Panc1 (cell line): ENCODE data around the gene LDLRAD4. TPM values are rescaled to one million over a fixed set of nuclear protein-coding genes. Genes with fewer than 3 reads are reported as not detected.

Source experiments
- ATAC-seq: fragments of 200-7000 bp; cut with Tn5 transposase; 2 replicates; pipeline ENCODE4 v1.9.1; 2020; ENCODE audit warnings: mild to moderate bottlenecking, moderate library complexity
- BruUV-seq: library from RNA; stranded (reverse); fragments of 400-500 nt; replicated peaks from 2 replicates; lab custom pipeline; 2021; lab: Mats Ljungman, UMichigan
- CTCF ChIA-PET: fragments of 300-600 bp; sonication (Branson Sonifier 250); formaldehyde crosslinking; loops from one replicate; lab custom pipeline; 2022; ENCODE audit warnings: antibody characterized with exemption; lab: Charles Lee
- POLR2A ChIA-PET: fragments of 300-600 bp; sonication (Branson Sonifier 250); formaldehyde crosslinking; loops from one replicate; lab custom pipeline; 2022; ENCODE audit warnings: antibody characterized with exemption; lab: Charles Lee
- DNase-seq: peaks from one replicate; pipeline ENCODE4 v3.0.0-alpha.2; 2010; ENCODE audit warnings: low read depth, low spot score
- H3K27ac ChIP-seq: 2 replicates; pipeline ENCODE4 v1.5.1; 2011; ENCODE audit warnings: mild to moderate bottlenecking, low read length, inconsistent platforms
- H3K27me3 ChIP-seq: fragments of 200-500 bp; sonication (Bioruptor generic); 2 replicates; pipeline ENCODE4 v1.6.0; 2014; ENCODE audit warnings: low read length, inconsistent platforms; ENCODE audit not compliant: control insufficient read depth, insufficient read depth
- H3K36me3 ChIP-seq: fragments of 200-500 bp; sonication (Bioruptor generic); 2 replicates; pipeline ENCODE4 v1.5.1; 2014; ENCODE audit warnings: inconsistent platforms, mild to moderate bottlenecking, low read length, moderate library complexity; ENCODE audit not compliant: control insufficient read depth, insufficient read depth
- H3K4me1 ChIP-seq: 2 replicates; pipeline ENCODE4 v1.5.1; 2011; ENCODE audit warnings: inconsistent platforms, mild to moderate bottlenecking, low read length, moderate library complexity; ENCODE audit not compliant: control insufficient read depth, insufficient read depth
- H3K4me3 ChIP-seq, 2 experiments: 2 replicates each; pipeline ENCODE4 v1.5.1; 2011 to 2012; ENCODE audit warnings: low read depth in 2 of 2, low read length in 2 of 2, mild to moderate bottlenecking in 2 of 2, inconsistent platforms in 1 of 2, moderate library complexity in 1 of 2
- H3K9me3 ChIP-seq: fragments of 200-500 bp; sonication (Bioruptor generic); 2 replicates; pipeline ENCODE4 v1.5.1; 2014; ENCODE audit warnings: low read depth, mild to moderate bottlenecking, inconsistent platforms, low read length, moderate library complexity; ENCODE audit not compliant: control insufficient read depth, insufficient read depth
- CTCF ChIP-seq: fragments of 450-650 bp; IDR thresholded peaks from 2 replicates; pipeline ENCODE4 v1.5.1; 2017; ENCODE audit warnings: mild to moderate bottlenecking
- POLR2AphosphoS5 ChIP-seq: IDR thresholded peaks from 2 replicates; pipeline ENCODE4 v1.6.1; 2012; ENCODE audit warnings: mild to moderate bottlenecking, low read depth, low read length, moderate library complexity
- REST ChIP-seq, 2 experiments: IDR thresholded peaks; 2 replicates each; pipeline ENCODE4 v1.6.1; 2011 to 2012; ENCODE audit warnings: low read depth in 2 of 2, control low read depth in 1 of 2, low read length in 1 of 2, mild to moderate bottlenecking in 1 of 2, moderate library complexity in 1 of 2; ENCODE audit not compliant: insufficient read depth in 1 of 2
- SIN3A ChIP-seq: IDR thresholded peaks from 2 replicates; pipeline ENCODE4 v1.6.1; 2012; ENCODE audit warnings: low read depth, mild to moderate bottlenecking, low read length, moderate library complexity, borderline replicate concordance; ENCODE audit not compliant: insufficient read depth
- TCF7L2 ChIP-seq: IDR thresholded peaks from 2 replicates; pipeline ENCODE4 v1.6.1; 2011; ENCODE audit warnings: mild to moderate bottlenecking, low read depth, low read length, inconsistent platforms
- in situ Hi-C: cut with HindIII; loops from 2 replicates; pipeline ENCODE4 v1.10.0; 2016; ENCODE audit warnings: low sequenced_read_pairs, low pct_unique_long_range_greater_than_20kb
- intact Hi-C: fragments of 100-400 bp; cut with micrococcal nuclease; formaldehyde crosslinking; loops from one replicate; pipeline ENCODE4 v1.10.0; 2022; ENCODE audit not compliant: unreplicated experiment
- total RNA-seq: library from RNA; stranded (reverse); gene quantifications from one replicate; pipeline ENCODE4 v1.2.1, GENCODE V29; 2021; ENCODE audit not compliant: unreplicated experiment

LDLRAD4 gene
- total RNA-seq, 1 experiment from 2014 or later = 0.28 TPM

- H3K27ac ChIP-seq = no peak overlapping the region
- no peak for DNase-seq
- intact Hi-C loops = no loop called here
- no TSS peak for BruUV-seq
- TF ChIP-seq TCF7L2 (no peak), CTCF (no peak), SIN3A (no peak), POLR2AphosphoS5 (no peak), REST (IDR thresholded peaks at IDR 0.05; ENCODE audit: insufficient read depth in 1 of 2, low read depth in 2 of 2, low read length in 1 of 2) (no peak)
- POLR2A ChIA-PET = no interaction called here
- in situ Hi-C loops = no loop called here
- no peak for ATAC-seq
- H3K36me3 ChIP-seq = no peaks in the 10 kb centered on the region
- H3K27me3 ChIP-seq = no peaks in the 10 kb centered on the region; the same call in 1 of the 2 replicates
- CTCF ChIA-PET = no interaction called here
- H3K9me3 ChIP-seq = no peaks in the 10 kb centered on the region
- H3K4me3 ChIP-seq = no peak overlapping the region
- no peaks in the 10 kb centered on the region for H3K4me1 ChIP-seq
These were observed 231.1 kb downstream of the LDLRAD4 start for GRCh38 chr18:13449651-13450050.

- intact Hi-C loops (no loop called here), in situ Hi-C loops (no loop called here)
- TF ChIP-seq TCF7L2 = no peak
- Histone ChIP-seq H3K9me3 (no peaks in the 10 kb centered on the region), H3K4me1 (no peaks in the 10 kb centered on the region), H3K27me3 (no peaks in the 10 kb centered on the region; the same call in 1 of the 2 replicates), H3K36me3 (no peaks in the 10 kb centered on the region), H3K4me3 (no peak overlapping the region), H3K27ac (no peak overlapping the region)
- ChIA-PET POLR2A (no interaction called here), CTCF (no interaction called here)
- DNase-seq (no peak), ATAC-seq (no peak)
- BruUV-seq = no TSS peak
These were observed 232.0 kb downstream of the LDLRAD4 start for GRCh38 chr18:13450289-13451212.

- ChIA-PET POLR2A (no interaction called here), CTCF (no interaction called here)
- TF ChIP-seq TCF7L2 (no peak), REST (IDR thresholded peaks at IDR 0.05; ENCODE audit: insufficient read depth in 1 of 2, low read depth in 2 of 2, low read length in 1 of 2) (no peak), CTCF (no peak), POLR2AphosphoS5 (no peak), SIN3A (no peak)
- H3K27ac ChIP-seq = no peak overlapping the region
- H3K27me3 ChIP-seq = no peaks in the 10 kb centered on the region; the same call in 1 of the 2 replicates
- no TSS peak for BruUV-seq
- no peaks in the 10 kb centered on the region for H3K4me1 ChIP-seq
- no peaks in the 10 kb centered on the region for H3K9me3 ChIP-seq
- no peaks in the 10 kb centered on the region for H3K36me3 ChIP-seq
- no peak overlapping the region for H3K4me3 ChIP-seq
- intact Hi-C loops = no loop called here
- DNase-seq (no peak), ATAC-seq (no peak)
- in situ Hi-C loops = no loop called here
These were observed 232.6 kb downstream of the LDLRAD4 start for GRCh38 chr18:13451213-13451540.
